Endodermal cell (in vitro differentiated cells): ENCODE measurements around the gene ZFYVE9. TPM values are rescaled to one million over a fixed set of nuclear protein-coding genes. Genes with fewer than 3 reads are reported as not detected.

Experiments
- DNase-seq: peaks from one replicate; pipeline ENCODE4 v3.0.0-alpha.2; 2017
- H3K27ac ChIP-seq: 2 replicates; pipeline ENCODE4 v1.5.1; 2013; ENCODE audit warnings: mild to moderate bottlenecking, low read depth, low read length, moderate library complexity
- H3K27me3 ChIP-seq: 2 replicates; pipeline ENCODE4 v1.6.1; 2013; ENCODE audit warnings: mild to moderate bottlenecking, low read length, moderate library complexity; ENCODE audit not compliant: insufficient read depth, control insufficient read depth, poor library complexity, severe bottlenecking
- H3K36me3 ChIP-seq: 2 replicates; pipeline ENCODE4 v1.7.0; 2013; ENCODE audit warnings: mild to moderate bottlenecking, low read length, moderate library complexity; ENCODE audit not compliant: control insufficient read depth, insufficient read depth
- H3K4me1 ChIP-seq: one replicate; pipeline ENCODE4 v1.7.0; 2013; ENCODE audit warnings: low read length; ENCODE audit not compliant: control insufficient read depth, insufficient read depth
- H3K4me3 ChIP-seq: 2 replicates; pipeline ENCODE4 v1.5.1; 2013; ENCODE audit warnings: mild to moderate bottlenecking, low read length, moderate library complexity
- H3K9ac ChIP-seq: 2 replicates; pipeline ENCODE4 v1.6.1; 2013; ENCODE audit warnings: mild to moderate bottlenecking, low read length, moderate library complexity; ENCODE audit not compliant: poor library complexity, severe bottlenecking; ENCODE audit errors: extremely low read depth
- H3K9me3 ChIP-seq: 2 replicates; pipeline ENCODE4 v1.6.1; 2013; ENCODE audit warnings: mild to moderate bottlenecking, low read length, moderate library complexity; ENCODE audit not compliant: control insufficient read depth
- H3K27ac Mint-ChIP-seq: 2 replicates; pipeline ENCODE4 v1.8.0; 2020; ENCODE audit warnings: mixed read lengths
- H3K27me3 Mint-ChIP-seq: 2 replicates; pipeline ENCODE4 v1.8.0; 2021; ENCODE audit warnings: mild to moderate bottlenecking, mixed read lengths; ENCODE audit not compliant: insufficient read depth
- H3K36me3 Mint-ChIP-seq: 2 replicates; pipeline ENCODE4 v1.8.0; 2020; ENCODE audit warnings: low read depth, mixed read lengths
- H3K4me1 Mint-ChIP-seq: 2 replicates; pipeline ENCODE4 v1.8.0; 2020; ENCODE audit warnings: mixed read lengths
- H3K4me3 Mint-ChIP-seq: 2 replicates; pipeline ENCODE4 v1.8.0; 2020; ENCODE audit warnings: mild to moderate bottlenecking, moderate library complexity, mixed read lengths
- H3K9me3 Mint-ChIP-seq: 2 replicates; pipeline ENCODE4 v1.8.0; 2020; ENCODE audit warnings: mild to moderate bottlenecking, mixed read lengths
- CTCF ChIP-seq: fragments of 200-600 bp; sonication (generic); conservative IDR thresholded peaks from 2 replicates; pipeline ENCODE4 v1.5.0; 2021; ENCODE audit warnings: antibody characterized with exemption, mild to moderate bottlenecking
- WGBS, 2 experiments: methylation state at CpG; one replicate each; pipeline versions ENCODE4 v1.1.5 to v1.1.7; 2013; ENCODE audit warnings: missing lambda C conversion rate in 2 of 2, mixed read lengths in 1 of 2; ENCODE audit not compliant: insufficient coverage in 1 of 2, insufficient read length in 1 of 2; 5-methylcytosine and 5-hydroxymethylcytosine counted together
- total RNA-seq, 2 donors: library from RNA; stranded (reverse); fragmentation: NEBNext Ultra II Directional in 1 of 2; extraction: Animal tissue kit (Norgen Biotek cat#: 25700) in 1 of 2; gene quantifications; 2 replicates in 1 of 2; 3 replicates in 1 of 2; pipeline ENCODE4 v1.2.1, GENCODE V29; 2021

ZFYVE9 gene
- total RNA-seq, 2 donors from 2014 or later, result 34.3 to 40.5 TPM

- Mint-ChIP-seq H3K9me3 (no peaks in the 10 kb centered on the region), H3K27ac (no peak overlapping the region), H3K27me3 (peaks cover 11% of the 10 kb centered on the region), H3K4me3 (no peak overlapping the region), H3K36me3 (no peaks in the 10 kb centered on the region), H3K4me1 (no peaks in the 10 kb centered on the region)
- no peak for DNase-seq
- Histone ChIP-seq H3K27me3 (peaks cover 31% of the 10 kb centered on the region), H3K4me1 (no peaks in the 10 kb centered on the region), H3K27ac (no peak overlapping the region), H3K9me3 (no peaks in the 10 kb centered on the region), H3K4me3 (no peak overlapping the region), H3K36me3 (no peaks in the 10 kb centered on the region), H3K9ac (no peak overlapping the region)
- TF ChIP-seq CTCF, result no peak
- 94 to 96% methylated on average over 3 of the region's 3 CpGs for WGBS, 2 experiments
Measured at GRCh38 chr1:52112489-52112888, 29.4 kb upstream of the ZFYVE9 start.

- Histone ChIP-seq H3K9ac (no peak overlapping the region), H3K36me3 (no peaks in the 10 kb centered on the region), H3K9me3 (no peaks in the 10 kb centered on the region), H3K27ac (no peak overlapping the region), H3K4me3 (no peak overlapping the region), H3K4me1 (no peaks in the 10 kb centered on the region), H3K27me3 (peaks cover 79% of the 10 kb centered on the region)
- H3K4me1 Mint-ChIP-seq, result peaks cover 20% of the 10 kb centered on the region
- no peaks in the 10 kb centered on the region for H3K36me3 Mint-ChIP-seq
- no peaks in the 10 kb centered on the region for H3K9me3 Mint-ChIP-seq
- no peak for TF ChIP-seq CTCF
- peak; percentile 65 for DNase-seq
- peaks cover 45% of the 10 kb centered on the region for H3K27me3 Mint-ChIP-seq
- H3K27ac Mint-ChIP-seq, result no peak overlapping the region
- no peak overlapping the region for H3K4me3 Mint-ChIP-seq
- WGBS, 2 experiments, result 71 to 77% methylated on average over 10 to 12 of the region's 12 CpGs
Measured at GRCh38 chr1:52119301-52120079, 22.4 kb upstream of the ZFYVE9 start.

- H3K27me3 ChIP-seq, result peaks cover 83% of the 10 kb centered on the region
- DNase-seq, result no peak
- no peak for TF ChIP-seq CTCF
- no peak overlapping the region for H3K4me3 Mint-ChIP-seq
- peak overlapping the region; percentile 6 for H3K27ac Mint-ChIP-seq
- H3K4me1 Mint-ChIP-seq, result peaks cover 20% of the 10 kb centered on the region
- H3K9me3 ChIP-seq, result no peaks in the 10 kb centered on the region
- H3K9me3 Mint-ChIP-seq, result no peaks in the 10 kb centered on the region
- H3K9ac ChIP-seq, result no peak overlapping the region
- H3K4me3 ChIP-seq, result no peak overlapping the region
- H3K27ac ChIP-seq, result no peak overlapping the region
- peaks cover 51% of the 10 kb centered on the region for H3K27me3 Mint-ChIP-seq
- WGBS, 2 experiments, result 72% methylated on average over 2 of the region's 2 CpGs; no CpG with 5 or more reads in 1 of the 2 experiments
- H3K36me3 Mint-ChIP-seq, result no peaks in the 10 kb centered on the region
- H3K4me1 ChIP-seq, result no peaks in the 10 kb centered on the region
- H3K36me3 ChIP-seq, result no peaks in the 10 kb centered on the region
Measured at GRCh38 chr1:52122384-52122783, 19.5 kb upstream of the ZFYVE9 start.
